ENCODE measurements around the gene TIAM2.
A peak's percentile ranks its signal among the peaks of the same experiment; 100 is the strongest.
"Not testable (repeated sequence)": the region's sequence is repeated elsewhere in the genome, so short reads cannot be mapped to it uniquely, and the experiment has no call there.

TIAM2 gene

DNA sequence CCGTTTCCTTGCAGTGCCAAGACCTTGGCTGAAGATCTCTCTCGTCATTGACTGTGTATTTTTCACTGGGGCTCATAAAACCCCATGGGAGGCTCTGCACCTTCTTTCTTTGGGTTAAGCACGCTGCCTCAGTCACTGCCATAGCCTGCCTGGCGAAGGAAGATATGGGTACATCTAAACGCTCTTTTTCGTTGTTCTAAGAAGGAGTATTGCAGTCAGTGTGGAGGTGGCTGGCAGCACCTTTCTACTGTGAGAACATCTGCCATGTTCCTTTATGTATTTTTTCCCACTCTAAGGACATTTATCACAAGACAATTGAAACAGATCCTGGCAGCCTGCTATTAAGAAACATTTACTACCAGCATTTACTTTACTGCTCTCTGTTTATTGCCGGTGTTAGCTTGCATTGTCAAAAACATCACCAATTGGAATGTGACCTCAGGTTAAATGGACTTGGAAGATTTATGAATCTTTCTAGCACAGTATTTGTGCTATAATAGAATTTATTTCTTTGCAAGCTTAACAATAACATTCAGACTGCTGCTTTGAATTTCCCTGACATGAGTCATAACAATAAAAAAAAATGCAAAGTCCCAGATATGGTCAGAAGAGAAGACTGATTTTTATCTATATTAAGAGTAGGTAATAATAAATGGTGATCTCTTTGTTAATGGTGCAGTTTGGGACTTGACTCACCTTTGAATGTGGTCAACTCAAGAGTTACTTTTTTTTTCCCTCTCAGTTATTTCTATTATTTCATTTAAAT lies 206.5 kb downstream of the TIAM2 start:
- no peak for DNase-seq

DNA sequence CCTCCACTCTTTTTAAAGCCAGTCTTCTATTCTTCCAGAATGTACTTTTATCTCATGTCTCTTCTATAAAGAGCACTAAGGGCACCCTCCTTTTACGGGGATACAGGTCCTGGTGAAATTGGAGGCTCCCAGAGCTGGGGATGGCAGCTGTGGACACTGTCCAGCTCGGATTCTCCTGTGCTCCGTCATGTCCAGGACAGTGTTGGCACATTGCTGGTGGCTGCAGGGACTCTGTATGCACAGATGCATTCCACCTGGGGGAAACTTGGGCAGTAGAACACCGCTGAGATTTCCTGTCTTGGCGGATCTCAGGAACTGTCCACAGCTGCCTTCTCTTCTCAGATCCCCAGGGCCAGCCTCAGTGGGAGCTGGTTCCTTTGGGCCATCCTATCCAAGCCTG lies 212.1 kb downstream of the TIAM2 start:
- no peak for DNase-seq

- no peak for DNase-seq
These were observed 217.0 kb downstream of the TIAM2 start for GRCh38 chr6:155212106-155212505.

GRCh38 chr6:155212616-155213380 lies 217.7 kb downstream of the TIAM2 start:
- no peak for DNase-seq

- DNase-seq: no peak
These were observed 218.7 kb downstream of the TIAM2 start for GRCh38 chr6:155213611-155214372.

DNA sequence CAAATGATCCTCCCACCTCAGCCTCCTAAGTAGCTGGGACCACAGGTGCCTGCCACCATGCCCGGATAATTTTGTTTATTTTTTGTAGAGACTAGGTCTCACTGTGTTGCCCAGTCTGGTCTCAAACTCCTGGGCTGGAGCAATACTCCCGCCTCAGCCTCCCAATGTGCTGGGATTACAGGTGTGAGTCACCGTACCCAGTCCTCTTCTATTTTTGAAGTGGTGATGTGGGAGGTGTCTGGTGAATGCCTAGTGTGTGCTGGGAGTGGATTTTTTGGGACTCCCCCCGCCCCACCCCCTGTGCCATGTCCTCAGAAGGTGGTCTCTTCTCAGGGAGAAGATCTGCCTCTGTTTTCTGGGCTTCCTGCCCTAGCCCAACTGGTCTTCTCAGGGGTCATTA lies 220.8 kb downstream of the TIAM2 start:
- DNase-seq: no peak

DNA sequence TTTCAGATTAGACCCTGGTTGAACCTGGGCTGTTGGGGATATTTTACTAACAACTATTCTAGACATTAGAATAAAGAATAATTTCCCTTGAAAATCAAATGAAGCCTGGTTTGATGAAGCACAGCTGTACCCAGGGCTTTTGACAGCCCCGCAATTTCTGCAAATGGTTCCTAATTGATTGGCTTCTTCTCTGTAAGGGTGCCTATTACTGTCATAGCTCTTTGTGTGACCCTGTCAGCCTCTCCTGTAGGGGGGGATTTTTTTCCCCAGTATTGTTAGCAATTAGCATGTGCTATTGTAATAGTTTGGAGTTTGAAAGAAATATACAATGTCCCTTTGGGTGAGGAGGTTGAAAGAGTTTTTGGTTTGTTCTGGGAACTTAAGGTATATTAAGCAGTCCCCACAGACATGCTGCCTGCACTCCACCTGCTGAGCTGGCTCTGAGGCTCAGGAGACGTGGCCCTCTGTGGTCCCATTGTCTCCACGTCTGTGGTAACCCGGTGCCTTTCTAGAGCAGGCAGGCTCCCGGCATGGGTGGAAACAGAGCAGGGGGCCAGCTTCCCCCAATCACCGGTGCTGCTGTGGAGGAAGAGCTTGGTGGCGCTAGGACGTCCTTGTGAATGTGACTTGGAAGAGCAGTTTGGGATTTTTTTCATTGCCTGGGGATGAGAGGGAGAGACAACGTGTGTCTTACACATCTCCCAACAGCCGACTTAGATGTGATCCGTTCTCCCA lies 221.4 kb downstream of the TIAM2 start:
- DNase-seq: no peak

DNA sequence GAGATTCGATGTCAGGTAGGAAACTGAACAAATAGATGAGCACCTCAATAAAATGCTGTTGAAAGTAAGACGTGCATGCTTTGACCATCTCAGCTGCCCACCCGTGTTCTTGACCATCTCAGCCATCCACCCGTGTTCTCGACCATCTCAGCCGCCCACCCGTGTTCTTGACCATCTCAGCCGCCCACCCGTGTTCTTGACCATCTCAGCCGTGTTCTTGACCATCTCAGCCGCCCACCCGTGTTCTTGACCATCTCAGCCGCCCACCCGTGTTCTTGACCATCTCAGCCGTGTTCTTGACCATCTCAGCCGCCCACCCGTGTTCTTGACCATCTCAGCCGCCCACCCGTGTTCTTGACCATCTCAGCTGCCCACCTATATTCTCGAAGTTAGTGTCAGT lies 223.6 kb downstream of the TIAM2 start:
- DNase-seq: not testable (repeated sequence)

DNA sequence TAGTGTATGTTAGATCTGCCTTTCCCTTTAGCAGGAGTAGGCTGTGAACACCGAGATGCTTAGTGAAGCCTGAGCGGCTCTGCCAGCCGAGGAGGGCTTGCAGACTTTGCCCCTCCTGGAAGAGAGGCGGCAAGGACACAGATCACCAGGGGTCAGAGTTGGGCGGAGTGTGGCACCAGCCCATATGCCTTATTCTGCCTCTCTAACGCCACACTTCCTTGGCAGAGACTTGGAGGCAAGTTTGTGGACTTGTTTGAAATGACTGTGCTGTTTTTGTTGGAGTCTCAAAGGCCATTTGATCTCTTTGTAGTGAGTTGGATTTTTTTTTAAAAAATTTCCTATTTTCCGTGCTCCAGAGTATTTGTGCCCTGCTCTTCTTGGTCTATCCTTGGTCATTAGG lies 224.2 kb downstream of the TIAM2 start:
- no peak for DNase-seq

DNA sequence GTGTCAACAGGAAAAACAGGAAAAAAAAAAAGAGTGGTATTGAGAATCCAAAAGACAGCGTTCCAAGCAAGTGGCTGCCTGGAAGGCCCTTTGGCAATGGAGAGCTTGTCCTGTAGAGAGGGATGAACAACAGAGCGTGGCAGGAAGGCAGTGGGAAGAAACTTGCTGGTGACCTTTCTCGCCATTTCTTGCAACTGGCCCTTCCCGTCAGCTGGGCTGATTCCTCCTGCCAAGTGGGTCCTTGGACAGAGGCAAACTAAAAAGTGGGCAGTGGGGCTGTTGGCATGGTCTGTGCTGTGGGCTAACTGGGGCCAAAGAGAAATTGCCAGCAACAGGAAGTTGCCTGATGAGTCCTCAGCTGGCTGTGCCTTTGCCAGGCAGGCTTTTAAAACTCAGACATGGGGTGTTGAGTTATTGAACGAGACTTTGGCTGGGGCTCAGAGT lies 224.8 kb downstream of the TIAM2 start:
- DNase-seq: peak in 1 of 2 donors; percentile 6

DNA sequence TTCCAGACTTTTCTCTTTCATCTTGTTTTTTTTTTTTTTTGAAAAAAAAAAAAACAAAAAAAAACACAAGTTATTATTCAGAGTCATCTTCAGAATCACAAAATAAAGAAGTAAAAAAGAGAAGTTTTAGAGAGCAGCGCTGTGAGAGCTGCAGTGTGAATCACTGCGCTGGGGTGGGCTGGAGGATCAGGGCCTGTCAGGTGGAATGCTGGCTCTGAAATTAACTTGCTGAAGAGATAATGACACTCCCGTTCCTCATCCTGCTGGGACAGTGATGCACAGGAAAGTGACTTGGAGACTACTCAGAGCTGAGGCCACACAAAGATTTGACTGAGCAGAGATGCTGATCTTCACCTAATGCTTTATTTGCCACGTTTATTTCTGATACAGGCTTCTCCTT lies 226.0 kb downstream of the TIAM2 start:
- DNase-seq: peak; percentile 73 to 88

- DNase-seq: peak; percentile 56 to 64
These were observed 227.4 kb downstream of the TIAM2 start for GRCh38 chr6:155222506-155222905.

- DNase-seq: peak; percentile 88 to 89
These were observed 228.7 kb downstream of the TIAM2 start for GRCh38 chr6:155223646-155224451.

GRCh38 chr6:155224618-155225017 lies 229.5 kb downstream of the TIAM2 start:
- DNase-seq: peak in 1 of 2 donors; percentile 24

DNA sequence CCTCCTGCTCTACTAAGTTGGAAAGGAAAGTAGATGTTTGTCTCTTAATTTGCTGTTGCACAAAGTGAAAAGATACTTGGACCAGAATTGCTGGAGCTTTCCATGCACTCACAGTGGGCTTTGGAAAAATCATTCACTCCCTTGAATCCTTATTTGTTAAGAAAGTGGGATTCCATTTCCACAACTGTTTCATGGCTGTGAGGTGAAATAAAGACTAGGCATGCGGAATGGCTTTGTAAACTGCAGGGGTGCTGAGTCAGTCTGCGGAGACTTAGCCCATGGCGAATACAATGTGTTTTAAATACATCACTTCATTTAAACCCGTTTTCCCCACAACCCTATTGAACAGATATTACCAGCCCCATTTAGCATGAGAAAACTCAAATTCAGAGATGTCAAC lies 231.9 kb downstream of the TIAM2 start:
- DNase-seq: no peak

DNA sequence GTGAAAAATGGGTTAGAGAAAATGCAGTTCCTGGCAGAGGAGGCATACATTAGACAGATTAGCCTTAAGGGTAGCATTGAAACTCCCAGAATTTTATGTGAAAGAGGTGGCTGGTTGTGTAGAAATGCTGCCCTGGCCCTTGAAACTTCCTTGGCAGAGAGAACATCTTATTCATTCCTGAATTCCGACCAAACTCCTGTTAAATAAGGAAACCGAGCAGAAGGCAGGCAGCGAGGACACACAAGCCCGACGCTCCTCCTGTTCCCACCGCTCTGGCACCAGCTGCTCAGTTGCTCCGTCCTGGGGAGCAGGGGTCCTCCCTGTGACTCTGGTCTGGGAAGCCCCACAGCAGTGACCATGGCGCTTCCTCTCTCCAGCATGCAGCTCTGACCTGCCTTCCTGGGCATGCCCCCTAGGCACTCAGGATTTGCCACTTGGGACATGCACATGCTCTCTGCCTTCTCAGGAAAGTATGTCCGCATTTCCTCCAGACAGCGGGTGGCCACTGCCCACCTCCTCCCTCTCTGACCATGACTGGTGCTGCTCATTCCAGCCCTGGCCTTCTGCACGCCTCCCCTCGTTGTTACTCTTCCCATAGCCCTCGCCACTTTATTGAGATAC lies 233.5 kb downstream of the TIAM2 start:
- DNase-seq: no peak

DNA sequence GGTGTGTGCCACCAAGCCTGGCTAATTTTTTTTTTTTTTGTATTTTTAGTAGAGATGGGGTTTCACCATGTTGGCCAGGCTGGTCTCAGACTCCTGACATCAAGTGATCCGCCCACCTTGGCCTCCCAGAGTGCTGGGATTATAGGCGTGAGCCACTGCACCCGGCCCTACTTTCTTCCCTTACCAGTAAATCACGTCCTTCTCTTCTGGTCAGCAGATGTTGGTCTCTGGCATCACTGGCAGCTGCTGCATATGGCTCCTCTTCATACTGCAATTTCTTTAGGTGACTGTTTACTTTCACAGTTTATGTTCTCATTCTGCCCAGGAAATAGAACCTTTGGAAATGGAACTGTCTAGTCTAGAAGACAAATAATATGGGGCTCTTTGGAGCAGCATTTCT lies 235.9 kb downstream of the TIAM2 start:
- DNase-seq: not testable (repeated sequence)

DNA sequence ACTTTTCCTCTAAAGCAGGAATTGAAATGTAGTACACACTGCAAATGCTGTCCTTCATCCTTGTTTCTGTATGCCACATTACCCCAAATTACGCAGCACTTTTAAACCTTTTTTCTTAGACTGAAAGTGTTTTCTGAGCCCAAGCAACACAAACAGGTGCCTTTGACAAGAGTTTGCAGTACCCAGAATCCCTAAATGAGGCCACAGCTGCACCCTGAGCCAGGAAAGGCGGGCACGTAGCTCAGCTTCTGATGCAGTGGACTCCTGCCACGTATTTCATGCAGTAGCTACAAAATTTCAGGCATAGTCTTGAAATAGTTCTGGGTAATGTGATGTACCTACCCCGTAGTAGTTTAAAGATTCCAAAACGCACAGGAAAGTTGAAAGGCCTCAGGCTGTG lies 237.7 kb downstream of the TIAM2 start:
- no peak for DNase-seq

DNA sequence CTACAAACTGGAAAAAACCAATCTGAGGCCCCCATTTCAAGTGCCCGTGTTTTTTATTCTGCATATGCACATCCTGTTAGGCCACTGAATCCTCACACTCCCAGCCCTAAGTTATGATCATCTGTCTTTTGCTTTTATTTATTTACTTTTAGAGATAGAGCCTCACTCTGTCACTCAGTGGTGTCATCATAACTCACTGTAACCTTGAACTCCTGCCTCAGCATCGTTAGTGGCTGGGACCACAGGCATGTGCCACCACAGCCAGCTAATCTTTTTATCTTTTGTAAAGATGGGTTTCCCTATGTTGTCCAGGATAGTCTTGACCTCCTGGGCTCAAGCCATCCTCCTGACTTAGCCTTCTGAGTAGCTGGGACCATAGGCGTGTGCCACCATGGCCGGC lies 239.1 kb downstream of the TIAM2 start:
- no peak for DNase-seq

DNA sequence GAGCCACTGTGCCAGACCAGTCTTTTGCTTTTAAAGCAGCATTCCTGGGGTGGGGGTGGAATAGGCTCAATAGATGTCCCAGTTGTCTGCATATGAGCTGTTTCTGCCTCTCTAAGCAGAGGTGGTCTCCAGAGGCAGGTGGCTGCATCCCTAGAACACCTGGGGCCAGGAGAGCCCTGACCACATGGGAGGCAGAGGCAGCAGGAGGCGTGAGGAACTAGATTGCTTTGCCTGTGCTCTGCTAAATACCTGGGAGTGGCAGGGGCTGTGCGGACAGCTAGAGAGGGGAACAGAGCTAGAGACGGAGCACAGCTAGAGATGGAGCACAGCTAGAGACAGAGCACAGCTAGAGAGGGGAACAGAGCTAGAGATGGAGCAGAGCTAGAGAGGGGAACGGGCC lies 239.6 kb downstream of the TIAM2 start:
- DNase-seq: no peak

GRCh38 chr6:155235087-155235486 lies 240.0 kb downstream of the TIAM2 start:
- DNase-seq: no peak
